Small intestine (tissue), 7 donors: ENCODE results near the gene FRMD3. TPM values are rescaled to one million over a fixed set of nuclear protein-coding genes. Genes with fewer than 3 reads are reported as not detected.
A peak's percentile ranks its signal among the peaks of the same experiment; 100 is the strongest.

Experiments
- DNase-seq, 2 donors: peaks; one replicate each; pipeline versions ENCODE4 v3.0.0 to v3.0.0-alpha.2; 2013
- FAIRE-seq: peaks from 2 replicates; lab custom pipeline; 2012; peaks lifted over from hg19 to GRCh38; lab: Jason Lieb, UNC
- H3K27ac ChIP-seq, 3 donors: one replicate each; pipeline ENCODE4 v1.5.1; 2013; ENCODE audit warnings: low read length in 2 of 3, mild to moderate bottlenecking in 2 of 3, control low read depth in 1 of 3, inconsistent platforms in 1 of 3, low read depth in 1 of 3, moderate library complexity in 1 of 3
- H3K27me3 ChIP-seq, 3 donors: one replicate each; pipeline ENCODE4 v1.6.1; 2013; ENCODE audit warnings: low read length in 3 of 3, inconsistent platforms in 1 of 3; ENCODE audit not compliant: control insufficient read depth in 3 of 3, insufficient read depth in 3 of 3
- H3K36me3 ChIP-seq, 3 donors: one replicate each; pipeline ENCODE4 v1.6.1; 2013; ENCODE audit warnings: low read length in 3 of 3, inconsistent platforms in 1 of 3, low read depth in 1 of 3, mild to moderate bottlenecking in 1 of 3, moderate library complexity in 1 of 3; ENCODE audit not compliant: control insufficient read depth in 3 of 3, insufficient read depth in 2 of 3
- H3K4me1 ChIP-seq, 3 donors: one replicate each; pipeline ENCODE4 v1.6.1; 2013; ENCODE audit warnings: low read length in 2 of 3, inconsistent platforms in 1 of 3, low read depth in 1 of 3, mild to moderate bottlenecking in 1 of 3, moderate library complexity in 1 of 3; ENCODE audit not compliant: control insufficient read depth in 3 of 3, insufficient read depth in 2 of 3
- H3K4me3 ChIP-seq, 3 donors: one replicate each; pipeline ENCODE4 v1.5.1; 2013; ENCODE audit warnings: low read length in 3 of 3, control low read depth in 1 of 3, inconsistent platforms in 1 of 3, low read depth in 1 of 3, mild to moderate bottlenecking in 1 of 3, moderate library complexity in 1 of 3
- H3K9me3 ChIP-seq, 2 donors: one replicate each; pipeline ENCODE4 v1.6.1; 2013; ENCODE audit warnings: low read depth in 1 of 2, low read length in 1 of 2; ENCODE audit not compliant: control insufficient read depth in 2 of 2, insufficient read depth in 1 of 2
- WGBS, 3 donors: extraction: QIAGEN DNeasy Blood & Tissue Kit; methylation state at CpG; one replicate each; pipeline ENCODE4 v1.1.7; 2013; 5-methylcytosine and 5-hydroxymethylcytosine counted together
- polyA plus RNA-seq, 4 donors: library from polyadenylated mRNA; stranded (reverse) in 3 of 4; unstranded in 1 of 4; fragments of 200-250 nt in 3 of 4; fragments of 120-200 nt in 1 of 4; gene quantifications; one replicate each; pipeline versions ENCODE4 v1.2.1 to v1.2.3, GENCODE V29; 2013
- donor health status: healthy with polysubstance abuse.
- donor health status: control.
- donor health status: control.
- donor health status: Bipolar disorder and iron deficiency.
- donor health status: healthy.

Gene FRMD3
- polyA plus RNA-seq, 4 donors, result 2.4 to 7.3 (median 4.5) TPM

DNA sequence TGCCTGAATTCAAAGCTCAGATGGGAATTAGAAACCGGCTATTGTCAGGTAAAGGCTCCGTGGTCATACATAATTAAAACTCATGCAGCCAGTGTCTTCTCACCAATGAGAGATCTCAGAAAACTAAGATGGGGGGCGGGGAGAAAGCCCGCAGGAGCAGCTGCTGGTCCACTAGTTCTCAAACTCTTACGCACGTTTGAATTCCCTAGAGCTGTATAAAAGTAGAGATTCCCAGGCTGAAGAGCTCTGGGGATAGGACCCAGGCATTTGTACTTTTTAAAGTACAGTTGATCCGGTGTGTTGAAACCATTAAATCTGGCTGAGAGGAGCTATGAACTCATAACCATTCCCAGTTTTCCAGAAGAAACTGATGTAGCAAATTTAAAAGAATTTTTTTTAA, 68.5 kb downstream of the FRMD3 start:
- Histone ChIP-seq H3K9me3 (no peaks in the 10 kb centered on the region), H3K4me1 (peaks cover 8 to 26% (median 10%) of the 10 kb centered on the region in 3 donors), H3K4me3 (no peak overlapping the region), H3K27ac (no peak overlapping the region), H3K27me3 (peaks cover 0 to 6% (median 0%) of the 10 kb centered on the region in 3 donors), H3K36me3 (no peaks in the 10 kb centered on the region)
- FAIRE-seq (no peak), DNase-seq (no peak)
- 84 to 94% (median 90%) methylated on average over 7 of the region's 7 CpGs for WGBS, 3 donors

DNA sequence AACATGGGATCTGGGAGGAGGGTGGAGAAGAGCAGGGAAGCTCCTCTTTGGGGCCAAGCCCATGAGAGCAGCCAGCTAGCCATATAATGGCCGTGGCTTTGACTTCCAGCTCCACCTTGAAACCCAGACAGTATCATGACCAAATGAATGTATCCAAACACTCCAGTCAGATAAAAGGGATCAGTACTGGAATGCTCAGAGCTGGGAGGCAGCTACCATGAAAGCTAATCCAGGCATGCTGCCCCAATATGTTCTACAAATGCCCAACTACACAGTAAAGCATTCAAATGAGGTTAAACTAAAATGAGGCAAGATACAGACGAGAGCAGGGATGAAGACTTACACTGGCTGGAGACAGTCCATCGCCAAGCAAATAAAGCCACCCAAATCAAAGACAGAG, 69.4 kb downstream of the FRMD3 start:
- Histone ChIP-seq H3K27ac (no peak overlapping the region), H3K4me1 (peaks cover 5 to 18% (median 8%) of the 10 kb centered on the region in 3 donors), H3K9me3 (no peaks in the 10 kb centered on the region), H3K4me3 (no peak overlapping the region), H3K27me3 (peaks cover 0 to 6% (median 0%) of the 10 kb centered on the region in 3 donors), H3K36me3 (no peaks in the 10 kb centered on the region)
- DNase-seq (no peak), FAIRE-seq (no peak)
- whole genome bisulfite sequencing, 3 donors, result 80 to 88% (median 82%) methylated on average over 3 of the region's 3 CpGs

DNA sequence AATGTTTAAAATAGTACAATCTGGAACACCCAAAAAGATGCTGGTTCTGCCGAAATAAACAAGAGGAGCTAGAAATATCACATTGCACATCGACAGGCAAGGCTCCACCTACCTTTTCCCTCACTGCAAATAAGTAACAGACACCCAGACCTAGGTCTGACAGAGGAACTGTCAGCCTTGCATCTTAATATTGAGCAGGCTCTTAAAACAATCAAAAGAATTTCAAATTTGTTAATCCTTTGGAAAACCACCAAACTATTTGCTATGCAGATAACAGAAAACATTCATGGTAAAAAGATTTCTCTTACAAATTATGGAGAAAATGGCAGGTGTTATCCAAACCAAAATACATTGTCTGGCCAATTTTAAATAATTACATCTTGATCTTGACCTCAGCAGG, 71.3 kb downstream of the FRMD3 start:
- Histone ChIP-seq H3K27ac (no peak overlapping the region), H3K36me3 (no peaks in the 10 kb centered on the region), H3K4me1 (peaks cover 2 to 6% (median 3%) of the 10 kb centered on the region in 3 donors), H3K27me3 (peaks cover 0 to 6% (median 0%) of the 10 kb centered on the region in 3 donors), H3K4me3 (no peak overlapping the region), H3K9me3 (no peaks in the 10 kb centered on the region)
- no peak for FAIRE-seq
- WGBS, 3 donors, result 53 to 84% (median 74%) methylated on average over 2 of the region's 2 CpGs
- no peak for DNase-seq

DNA sequence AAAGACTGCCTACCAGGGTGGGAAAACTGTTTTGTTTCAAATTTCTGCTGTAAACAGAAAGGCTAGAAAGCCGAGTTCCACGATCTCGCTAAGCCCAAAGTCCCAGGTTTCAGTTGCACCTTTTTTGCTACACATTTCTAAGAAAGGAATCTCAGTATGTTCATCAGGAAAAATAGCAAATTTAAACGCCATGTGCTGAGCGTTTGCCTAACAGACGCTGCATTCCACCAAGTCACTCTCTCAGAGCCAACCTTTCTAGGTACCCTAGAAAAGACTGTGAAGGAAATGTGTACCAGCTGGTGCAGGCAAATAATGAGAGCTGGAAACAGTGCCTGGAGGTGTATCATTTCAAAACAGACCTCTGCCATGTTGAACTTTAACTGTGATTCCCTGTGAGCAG, 71.8 kb downstream of the FRMD3 start:
- Histone ChIP-seq H3K27me3 (peaks cover 0 to 6% (median 0%) of the 10 kb centered on the region in 3 donors), H3K36me3 (no peaks in the 10 kb centered on the region), H3K9me3 (peaks cover 0 to 1% of the 10 kb centered on the region in 2 donors), H3K27ac (no peak overlapping the region), H3K4me3 (no peak overlapping the region), H3K4me1 (peaks cover 0 to 4% (median 0%) of the 10 kb centered on the region in 3 donors)
- FAIRE-seq (no peak), DNase-seq (no peak)
- WGBS, 3 donors, result 90 to 97% (median 91%) methylated on average over 6 of the region's 6 CpGs

DNA sequence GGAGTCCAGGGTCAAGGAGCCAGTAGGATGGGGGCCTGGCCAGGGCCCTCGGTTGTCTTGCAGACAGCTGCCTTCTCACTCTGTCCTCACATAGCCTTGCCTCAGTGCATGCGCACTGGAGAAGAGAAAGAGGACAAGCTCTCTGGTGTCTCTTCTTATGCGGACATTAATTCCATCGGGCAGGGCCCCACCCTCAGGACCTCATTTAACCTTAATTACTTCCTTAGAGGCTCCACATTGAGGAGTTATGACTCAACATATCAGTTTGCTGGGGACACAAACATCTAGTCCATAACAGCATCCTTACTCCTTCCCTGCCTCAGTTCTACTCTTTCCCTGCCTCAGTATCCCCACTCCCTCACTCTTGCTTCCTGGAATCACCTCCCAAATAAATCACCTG, 78.4 kb downstream of the FRMD3 start:
- FAIRE-seq, result no peak
- peak in 1 of 2 donors; percentile 27 for DNase-seq
- Histone ChIP-seq H3K4me1 (no peaks in the 10 kb centered on the region), H3K36me3 (no peaks in the 10 kb centered on the region), H3K4me3 (no peak overlapping the region), H3K27ac (peak overlapping the region in 2 of 3 donors; percentile 11 to 37), H3K27me3 (no peaks in the 10 kb centered on the region), H3K9me3 (peaks cover 0 to 6% of the 10 kb centered on the region in 2 donors)
- WGBS, 3 donors, result 74 to 86% (median 84%) methylated on average over 4 of the region's 4 CpGs

DNA sequence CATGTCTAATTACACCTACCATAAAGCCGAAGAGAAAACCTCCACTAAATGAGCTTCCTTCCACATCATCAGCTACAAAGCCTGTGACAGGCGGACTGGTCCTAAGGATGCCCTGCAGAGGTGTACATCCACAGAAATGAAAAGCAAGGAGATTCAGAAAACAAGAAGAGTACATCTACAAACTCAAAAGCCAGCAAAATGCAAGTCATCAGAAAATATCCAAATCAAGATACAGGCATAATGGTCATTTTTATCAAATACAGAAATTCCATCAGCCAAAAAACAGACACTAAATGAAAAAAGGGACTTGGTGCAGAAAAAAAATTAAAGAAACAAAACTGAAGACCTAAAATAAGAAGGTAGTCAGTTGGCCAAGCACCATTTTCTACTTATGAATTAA, 79.7 kb downstream of the FRMD3 start:
- Histone ChIP-seq H3K27ac (no peak overlapping the region), H3K36me3 (no peaks in the 10 kb centered on the region), H3K27me3 (no peaks in the 10 kb centered on the region), H3K4me1 (no peaks in the 10 kb centered on the region), H3K9me3 (peaks cover 0 to 6% of the 10 kb centered on the region in 2 donors), H3K4me3 (no peak overlapping the region)
- 93 to 95% (median 93%) methylated on average over 2 of the region's 2 CpGs for WGBS, 3 donors
- FAIRE-seq (no peak), DNase-seq (no peak)

DNA sequence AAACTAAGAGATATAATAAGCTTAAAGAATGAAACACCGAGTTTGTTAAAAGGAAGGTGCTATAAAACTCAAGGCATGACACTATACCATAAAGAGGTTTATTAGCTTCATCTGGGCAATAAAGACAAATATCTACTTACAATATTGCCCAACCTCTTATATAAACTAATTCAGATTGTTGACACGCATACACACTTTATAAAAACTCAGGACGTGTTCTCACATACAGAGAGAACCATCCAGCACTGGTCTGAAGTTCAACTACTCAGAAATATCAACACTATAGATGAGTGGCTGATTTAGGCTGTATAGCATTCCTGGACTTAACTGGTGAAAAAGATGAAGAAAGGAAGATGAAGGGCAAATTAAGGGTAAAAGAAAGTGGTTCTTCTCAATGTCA, 81.2 kb downstream of the FRMD3 start:
- no peak for FAIRE-seq
- DNase-seq, result peak; percentile 39 to 68
- Histone ChIP-seq H3K9me3 (peaks cover 0 to 6% of the 10 kb centered on the region in 2 donors), H3K27ac (no peak overlapping the region), H3K27me3 (no peaks in the 10 kb centered on the region), H3K36me3 (no peaks in the 10 kb centered on the region), H3K4me3 (no peak overlapping the region), H3K4me1 (no peaks in the 10 kb centered on the region)
- WGBS, 3 donors, result 20 to 60% (median 42%) methylated on average over 3 of the region's 3 CpGs

DNA sequence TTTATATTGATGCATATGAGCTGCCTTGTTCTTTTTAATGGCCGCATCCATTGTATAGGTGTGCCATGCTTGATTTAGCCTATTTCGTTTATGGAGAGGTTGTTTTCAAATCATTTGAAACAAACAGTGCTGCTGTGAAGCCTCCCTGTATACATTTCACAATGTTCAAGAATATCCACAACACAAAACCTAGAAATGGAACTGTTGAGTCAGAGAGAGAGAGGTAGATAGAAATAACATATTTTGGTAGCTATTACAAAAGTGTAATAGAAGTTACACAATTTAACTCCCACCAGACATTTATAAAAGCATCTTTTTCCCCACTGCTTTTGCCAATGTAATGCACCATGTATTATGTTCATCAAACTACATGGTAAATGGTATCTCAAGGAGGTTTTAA, 82.0 kb downstream of the FRMD3 start:
- Histone ChIP-seq H3K27me3 (no peaks in the 10 kb centered on the region), H3K27ac (no peak overlapping the region), H3K9me3 (peaks cover 0 to 4% of the 10 kb centered on the region in 2 donors), H3K36me3 (no peaks in the 10 kb centered on the region), H3K4me3 (no peak overlapping the region), H3K4me1 (no peaks in the 10 kb centered on the region)
- FAIRE-seq, result no peak
- no peak for DNase-seq
- WGBS, 3 donors, result 83 to 92% (median 90%) methylated on average over 2 of the region's 2 CpGs

DNA sequence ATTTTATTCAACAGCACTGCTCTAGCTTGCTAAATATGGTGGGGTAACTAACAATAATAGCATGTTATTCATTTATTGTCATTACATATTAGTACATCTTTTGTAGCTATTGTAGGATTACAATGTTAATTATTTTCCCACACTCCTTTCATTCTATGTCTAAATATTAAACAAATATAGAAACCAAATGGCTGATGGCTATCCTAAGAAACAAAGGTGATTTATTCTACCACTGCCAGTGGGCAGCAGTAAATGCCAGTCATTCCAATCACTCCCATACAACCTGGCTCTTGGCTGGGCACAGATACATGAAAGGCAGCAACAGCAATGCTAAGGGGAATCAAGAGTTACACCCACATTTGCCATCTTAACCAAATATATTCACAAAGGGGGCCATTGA, 84.1 kb downstream of the FRMD3 start:
- DNase-seq, result no peak
- Histone ChIP-seq H3K4me1 (no peaks in the 10 kb centered on the region), H3K27me3 (no peaks in the 10 kb centered on the region), H3K9me3 (no peaks in the 10 kb centered on the region), H3K36me3 (no peaks in the 10 kb centered on the region), H3K27ac (no peak overlapping the region), H3K4me3 (no peak overlapping the region)
- FAIRE-seq, result no peak
